ENCODE measurements around the gene RASL12.

Gene RASL12

DNA sequence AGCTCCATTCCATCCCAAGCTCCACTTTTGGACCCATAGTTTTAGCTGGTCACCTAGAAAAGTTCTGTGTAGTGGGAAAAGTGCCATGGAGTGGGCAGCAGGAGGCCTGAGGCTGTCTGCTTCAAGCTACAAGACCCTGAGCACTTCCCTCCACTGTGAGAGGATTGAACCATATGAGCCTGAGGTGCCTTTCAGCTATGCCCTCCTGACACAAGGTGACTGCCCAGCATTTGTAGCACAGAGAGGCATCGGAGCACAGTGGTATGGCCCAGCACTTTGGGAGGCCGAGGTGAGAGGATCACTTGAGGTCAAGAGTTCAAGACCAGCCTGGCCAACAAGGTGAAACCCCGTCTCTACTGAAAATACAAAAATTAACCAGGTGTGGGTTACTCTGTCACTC, 4.8 kb upstream of the RASL12 start:
- no peak for DNase-seq

GRCh38 chr15:65072027-65072426, 4.2 kb upstream of the RASL12 start:
- no peak for DNase-seq

- DNase-seq: no peak
Observed at GRCh38 chr15:65071381-65071811, 3.6 kb upstream of the RASL12 start.

DNA sequence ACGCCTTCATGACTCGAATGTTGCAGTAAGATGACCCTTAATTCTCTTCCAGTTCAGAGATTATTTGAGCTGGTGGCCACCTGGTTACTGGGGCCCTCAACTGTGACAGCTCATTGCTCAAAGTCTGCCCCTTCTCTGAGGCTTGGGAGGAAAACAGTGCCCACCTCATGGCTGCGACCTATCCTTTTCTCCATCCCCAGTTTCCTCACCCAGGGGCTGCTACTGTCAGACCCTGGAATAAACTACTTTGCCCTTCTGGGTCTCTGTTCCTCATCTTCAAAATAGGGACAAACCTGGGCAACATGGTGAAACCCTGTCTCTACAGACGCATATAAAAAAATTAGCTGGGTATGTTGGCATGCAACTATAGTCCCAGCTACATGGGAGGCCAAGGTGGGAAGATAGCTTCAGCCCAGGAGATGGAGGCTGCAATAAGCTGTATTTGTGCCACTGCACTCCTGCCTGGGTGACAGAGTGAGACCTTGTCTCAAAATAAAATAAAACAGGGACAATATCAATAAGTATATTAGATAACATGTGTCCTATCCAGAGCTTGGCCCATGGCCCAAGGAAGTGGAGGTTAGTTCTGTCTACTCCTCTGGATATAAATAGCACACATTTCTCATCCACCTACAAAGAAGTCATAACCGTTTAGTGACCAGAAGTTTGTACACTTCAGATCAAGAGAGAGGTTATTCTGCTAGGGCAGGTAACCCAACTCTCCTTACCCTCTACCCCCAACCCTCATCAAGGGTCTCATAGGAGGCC, 2.2 kb upstream of the RASL12 start:
- no peak for DNase-seq

DNA sequence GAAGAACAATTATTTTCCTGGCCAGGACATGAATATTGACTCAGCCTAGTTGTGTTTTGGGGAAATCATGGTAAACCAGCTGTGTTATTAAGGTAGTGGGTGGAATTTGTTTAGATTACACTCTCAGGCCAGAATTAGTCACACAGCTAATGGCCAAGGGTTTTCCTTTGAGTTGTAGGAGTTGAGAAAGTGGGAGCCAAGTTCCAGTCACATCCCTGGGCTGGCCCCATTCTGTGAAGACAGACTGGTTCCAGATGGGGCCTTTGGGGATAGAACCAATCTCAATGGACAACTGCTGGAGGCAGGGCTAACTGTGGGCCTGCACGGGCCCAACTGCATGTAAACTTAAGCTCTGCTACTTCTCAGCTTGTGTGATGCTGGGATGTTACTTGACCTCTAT, 1.4 kb upstream of the RASL12 start:
- no peak for DNase-seq

GRCh38 chr15:65068403-65068788, 605 bp upstream of the RASL12 start:
- no peak for DNase-seq

DNA sequence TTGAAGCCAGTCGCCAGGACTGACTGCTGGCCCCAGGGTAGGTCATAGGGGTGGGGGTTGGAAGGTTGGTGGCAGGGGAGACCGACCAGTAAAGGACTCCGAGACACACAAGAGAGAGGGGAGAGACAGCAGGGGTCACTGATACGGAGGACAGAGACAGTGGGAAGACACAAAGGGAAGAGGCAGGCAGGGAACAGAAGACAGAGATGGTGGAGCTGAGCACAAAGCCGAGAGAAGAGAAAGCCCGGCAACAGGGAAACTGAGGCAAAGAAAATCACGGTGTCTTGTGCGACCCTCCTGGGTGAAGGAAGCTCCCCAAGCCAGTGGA, 510 bp downstream of the RASL12 start:
- no peak for DNase-seq

GRCh38 chr15:65066635-65067316, 1.0 kb downstream of the RASL12 start:
- DNase-seq: no peak

- no peak for DNase-seq
Observed at GRCh38 chr15:65066001-65066634, 1.7 kb downstream of the RASL12 start.

DNA sequence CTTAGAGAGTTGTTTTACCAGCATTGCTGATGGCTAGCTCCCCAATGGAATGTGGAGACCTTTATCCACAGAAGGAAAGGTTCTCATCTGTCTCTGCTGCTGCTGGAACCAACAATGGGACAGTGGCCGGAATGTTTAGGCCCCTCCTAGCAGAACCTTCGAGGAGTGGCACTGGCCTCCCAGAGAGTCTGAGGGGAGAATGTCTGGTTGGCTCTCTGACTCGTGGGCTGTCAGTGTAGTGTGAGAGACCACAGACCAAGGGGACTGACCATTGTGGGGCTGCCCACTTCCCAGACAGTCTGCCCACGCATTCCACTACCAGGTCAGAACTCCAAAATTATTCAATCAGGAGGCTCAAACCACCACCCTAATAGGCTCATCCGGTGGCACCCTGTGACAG, 5.1 kb downstream of the RASL12 start:
- DNase-seq: no peak

DNA sequence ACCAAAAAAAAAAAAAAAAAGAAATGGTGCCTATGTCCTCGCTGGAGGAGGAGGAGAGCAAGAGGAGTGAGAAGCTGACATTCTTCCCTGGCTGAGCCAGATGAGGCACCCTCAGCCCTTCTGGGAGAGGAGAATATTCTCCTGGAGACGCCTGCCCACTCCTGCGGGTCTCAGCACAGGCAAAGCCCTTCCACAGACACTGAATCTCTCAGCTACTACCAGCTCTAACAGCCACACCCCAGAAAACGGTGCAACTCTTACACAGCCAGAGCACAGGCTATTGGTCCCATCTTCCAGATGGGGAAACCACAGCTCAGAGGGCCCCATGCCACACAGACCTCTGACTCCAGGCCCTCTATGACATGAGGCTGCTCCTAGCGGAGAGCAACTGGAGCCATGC, 5.7 kb downstream of the RASL12 start:
- no peak for DNase-seq

- no peak for DNase-seq
Observed at GRCh38 chr15:65060641-65061397, 7.0 kb downstream of the RASL12 start.

GRCh38 chr15:65059931-65060596, 7.7 kb downstream of the RASL12 start:
- DNase-seq: no peak

DNA sequence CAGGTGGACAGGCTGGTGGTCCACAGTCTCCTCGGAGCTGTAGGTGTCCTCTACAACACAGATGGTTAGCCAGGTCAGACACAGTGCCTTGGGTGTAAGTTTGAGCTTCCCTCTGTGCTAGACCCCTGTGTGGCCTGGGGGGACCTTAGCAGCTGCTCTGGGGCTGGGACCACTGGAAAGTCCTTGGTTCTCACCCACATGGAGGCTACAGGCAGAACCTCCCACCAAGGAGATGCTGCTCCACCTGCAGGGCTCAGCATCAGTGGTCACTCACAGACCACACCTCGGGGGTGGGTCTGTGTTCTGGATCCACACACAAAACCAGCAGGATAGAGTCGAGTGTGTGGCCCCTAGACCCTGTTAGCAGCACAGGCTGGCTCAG, 8.4 kb downstream of the RASL12 start:
- no peak for DNase-seq

DNA sequence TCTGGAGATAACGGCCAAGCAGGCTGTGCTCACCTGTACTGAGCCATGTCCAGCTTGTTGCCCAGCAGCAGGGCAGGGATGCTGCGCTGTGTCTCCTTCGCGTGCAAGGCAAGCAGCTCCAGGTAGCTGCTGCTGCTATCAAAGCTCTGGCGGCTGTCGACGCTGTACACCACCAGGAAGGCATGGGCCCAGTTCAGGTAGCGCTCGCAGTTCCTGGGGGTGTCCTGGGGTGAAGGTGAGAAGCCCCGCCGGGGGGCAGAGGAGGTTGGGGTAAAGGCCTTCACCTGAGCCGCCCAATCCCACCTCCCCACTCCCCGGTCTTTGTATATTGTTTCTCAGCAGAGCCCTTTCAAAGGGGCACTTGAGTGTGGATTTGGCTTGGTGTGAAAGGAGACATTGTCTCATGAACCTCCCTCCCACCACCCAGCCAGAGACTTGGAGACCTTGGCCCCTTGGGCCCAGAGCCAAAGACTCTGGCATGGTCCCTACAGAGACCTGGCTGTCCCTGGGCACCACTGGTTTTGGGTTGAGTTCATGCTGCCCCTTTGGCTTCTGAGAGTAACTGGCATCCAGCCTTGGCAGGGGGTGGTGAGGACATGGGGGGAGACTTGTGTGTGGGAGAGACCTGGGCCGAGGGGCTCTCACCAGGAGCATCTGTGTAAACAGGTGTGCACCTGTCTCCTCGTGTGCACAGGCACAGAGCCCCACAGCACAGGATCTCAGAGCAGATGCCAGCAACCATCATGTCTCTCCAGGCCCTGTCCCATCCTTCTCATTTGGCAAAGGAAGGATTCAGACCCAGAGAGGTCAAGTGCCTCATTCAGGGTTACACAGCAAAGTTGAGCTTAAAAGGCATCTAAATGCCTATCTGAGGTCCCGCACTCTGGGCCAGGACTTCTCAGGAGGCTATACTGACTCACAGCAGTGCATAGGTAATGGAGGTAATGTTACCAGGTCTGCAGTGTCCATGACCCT, 9.1 kb downstream of the RASL12 start:
- DNase-seq: no peak

GRCh38 chr15:65057549-65057940, 10.2 kb downstream of the RASL12 start:
- DNase-seq: no peak

DNA sequence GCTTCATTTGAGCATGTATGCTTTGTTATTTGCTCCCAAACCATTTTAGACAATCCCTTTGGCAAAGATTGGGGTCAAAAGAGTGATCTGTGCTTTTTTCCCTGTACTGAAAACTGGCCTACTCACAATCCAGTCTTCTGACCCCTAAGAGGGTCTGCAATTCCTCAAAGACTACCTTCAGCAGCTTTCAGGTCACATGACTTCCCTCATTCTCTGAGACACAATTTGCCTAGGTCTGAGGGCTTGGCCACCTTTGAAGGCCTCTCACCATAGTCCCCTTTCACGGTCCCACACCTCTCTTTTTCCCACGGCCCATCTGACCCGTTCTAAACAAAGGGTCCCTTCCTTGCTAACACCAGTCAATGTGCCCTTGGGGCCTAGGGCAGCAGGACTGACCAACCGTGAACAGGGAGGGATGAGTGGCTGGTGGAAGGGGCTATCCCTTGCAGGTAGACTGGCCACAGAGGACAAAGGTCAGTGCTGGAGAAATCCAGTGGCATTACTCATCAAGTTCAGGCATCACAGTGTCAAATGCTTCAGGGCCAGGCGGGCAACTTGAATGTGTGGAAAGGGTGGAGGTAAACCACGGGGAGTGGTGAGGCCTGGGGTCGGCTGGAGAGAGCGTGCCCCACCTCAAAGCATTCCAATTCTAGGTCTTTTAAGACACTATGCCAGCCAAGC, 10.8 kb downstream of the RASL12 start:
- DNase-seq: no peak

- DNase-seq: no peak
Observed at GRCh38 chr15:65056106-65056505, 11.7 kb downstream of the RASL12 start.

GRCh38 chr15:65055201-65055870, 12.5 kb downstream of the RASL12 start:
- no peak for DNase-seq
